Subcutaneous adipose tissue (tissue), 4 donors: ENCODE data around the gene SND1. TPM values are rescaled to one million over a fixed set of nuclear protein-coding genes. Genes with fewer than 3 reads are reported as not detected.

Experiments
- CTCF ChIP-seq: fragments of 450-650 bp; IDR thresholded peaks from one replicate; pipeline ENCODE4 v1.5.1; 2016; ENCODE audit warnings: low read depth, mild to moderate bottlenecking, control low read depth, antibody characterized with exemption, moderate library complexity
- total RNA-seq, 4 donors: library from RNA; depleted of rRNA; stranded (reverse); fragments of >200 nt; gene quantifications; one replicate each; pipeline ENCODE4 v1.1.0, GENCODE V29; 2016

Gene SND1
- total RNA-seq, 4 donors from 2014 or later = 73.9 to 98.3 (median 88.9) TPM

GRCh38 chr7:127996253-127997071 lies 344.5 kb downstream of the SND1 start:
- no peak for TF ChIP-seq CTCF

GRCh38 chr7:127997226-127997922 lies 345.4 kb downstream of the SND1 start:
- no peak for TF ChIP-seq CTCF

GRCh38 chr7:127998671-127999070 lies 346.7 kb downstream of the SND1 start:
- no peak for TF ChIP-seq CTCF

- TF ChIP-seq CTCF = no peak
Observed at GRCh38 chr7:128000048-128000447, 348.1 kb downstream of the SND1 start.

GRCh38 chr7:128000854-128001265 lies 348.9 kb downstream of the SND1 start:
- no peak for TF ChIP-seq CTCF

GRCh38 chr7:128003167-128003566 lies 351.2 kb downstream of the SND1 start:
- TF ChIP-seq CTCF = no peak

- no peak for TF ChIP-seq CTCF
Observed at GRCh38 chr7:128003787-128004186, 351.8 kb downstream of the SND1 start.
